Measurements from ENCODE around the gene TBC1D3B.
"Not testable (repeated sequence)": the region's sequence is repeated elsewhere in the genome, so short reads cannot be mapped to it uniquely, and the experiment has no call there.

TBC1D3B gene

GRCh38 chr17:36127199-36127893 lies 49.1 kb downstream of the TBC1D3B start:
- DNase-seq: no peak

- no peak for DNase-seq
Observed at GRCh38 chr17:36124879-36125824, 51.3 kb downstream of the TBC1D3B start.

GRCh38 chr17:36123431-36123830 lies 53.0 kb downstream of the TBC1D3B start:
- no peak for DNase-seq

DNA sequence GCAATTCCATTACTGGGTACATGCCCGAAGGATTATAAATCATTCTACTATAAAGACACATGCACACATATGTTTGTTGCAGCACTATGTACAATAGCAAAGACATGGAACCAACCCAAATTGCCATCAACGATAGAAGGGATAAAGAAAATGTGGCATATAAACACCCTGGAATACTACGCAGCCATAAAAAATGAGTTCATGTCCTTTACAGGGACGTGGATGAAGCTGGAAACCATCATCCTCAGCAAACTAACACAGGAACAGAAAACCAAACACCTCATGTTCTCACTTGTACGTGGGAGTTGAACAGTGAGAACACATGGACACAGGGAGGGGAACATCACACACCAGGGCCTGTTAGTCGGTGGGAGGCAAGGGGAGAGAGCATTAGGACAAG lies 55.3 kb downstream of the TBC1D3B start:
- DNase-seq: not testable (repeated sequence)

GRCh38 chr17:36120221-36120620 lies 56.2 kb downstream of the TBC1D3B start:
- no peak for DNase-seq

DNA sequence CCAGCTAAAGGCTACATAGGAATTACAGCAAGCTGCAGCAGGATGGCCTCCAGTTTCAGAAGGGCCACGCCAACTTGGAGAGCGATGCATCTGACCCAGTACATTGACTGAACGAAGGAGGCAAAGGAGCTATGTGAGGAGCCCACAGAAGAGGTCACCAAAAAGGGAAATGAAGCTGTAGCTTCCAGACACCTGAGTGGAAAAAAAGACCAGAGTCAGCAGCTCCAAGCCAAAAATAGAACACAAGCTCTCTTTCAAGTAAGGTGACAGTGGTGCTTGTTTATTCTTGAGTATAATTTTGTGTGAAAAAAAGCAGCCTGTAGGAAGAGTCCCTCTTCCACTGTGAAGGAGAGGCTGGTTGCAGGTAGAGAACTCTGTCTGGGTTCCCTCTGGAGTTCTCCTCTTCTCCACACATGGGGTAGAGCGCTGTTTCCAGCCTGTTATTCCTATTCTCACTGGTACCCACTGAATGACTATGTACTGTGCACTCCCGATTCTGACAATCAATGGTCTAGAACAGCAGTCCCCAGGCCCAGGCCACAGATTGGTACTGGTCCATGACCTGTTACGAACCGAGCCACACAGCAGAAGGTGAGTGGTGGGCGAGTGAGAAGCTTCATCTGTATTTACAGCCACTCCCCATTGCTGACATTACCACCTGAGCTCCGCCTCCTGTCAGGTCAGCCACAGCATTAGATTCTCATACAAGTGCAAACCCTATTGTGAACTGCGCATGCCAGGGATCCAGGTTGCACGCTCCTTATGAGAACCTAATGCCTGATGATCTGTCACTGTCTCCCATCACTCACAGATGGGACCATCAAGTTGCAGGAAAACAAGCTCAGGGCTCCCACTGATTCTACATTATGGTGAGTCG lies 57.7 kb downstream of the TBC1D3B start:
- no peak for DNase-seq

DNA sequence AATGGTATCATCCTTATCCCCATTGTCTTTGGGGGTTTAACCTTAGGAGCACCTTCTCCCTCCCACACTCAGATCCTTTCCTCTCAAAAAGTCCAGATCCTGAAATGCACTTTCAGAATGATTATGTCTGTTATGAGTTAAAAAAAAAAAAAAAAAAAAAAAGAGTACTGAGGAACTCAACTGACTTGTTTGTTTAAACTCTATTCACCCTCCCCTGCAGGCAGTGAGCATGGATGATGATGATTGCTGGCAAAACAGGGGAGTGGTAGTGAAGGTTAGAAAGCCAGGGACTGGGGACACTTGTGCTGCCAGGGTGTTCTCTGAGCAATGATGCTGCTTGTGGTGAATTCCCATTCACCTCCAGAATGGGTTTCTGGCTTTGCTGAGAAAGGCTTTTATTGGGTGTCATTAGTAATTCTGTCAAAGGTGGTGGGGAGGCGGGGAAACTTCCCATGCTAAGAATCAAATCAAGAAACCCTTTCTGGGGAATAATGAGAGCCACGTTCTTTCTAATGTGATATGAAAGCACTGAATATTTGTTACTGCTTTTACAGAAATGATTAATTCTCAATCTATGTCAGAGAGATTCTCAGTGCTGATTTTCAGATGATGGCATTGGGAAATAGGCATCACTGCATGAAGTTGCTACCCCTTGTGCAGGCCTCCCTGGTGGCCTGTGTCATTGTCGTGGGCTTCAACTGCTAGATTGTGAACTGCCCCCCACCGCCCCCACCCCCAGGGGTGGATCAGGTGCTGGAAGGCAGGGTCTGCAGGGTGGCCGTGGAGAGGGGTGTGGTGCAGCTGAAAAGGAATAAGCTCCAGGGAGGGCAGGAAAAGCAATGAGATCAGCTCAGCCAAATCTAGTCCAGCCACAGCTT lies 58.7 kb downstream of the TBC1D3B start:
- no peak for DNase-seq
